Esophagus muscularis mucosa (tissue), 4 donors: ENCODE data around the gene PKMYT1. TPM values are rescaled to one million over a fixed set of nuclear protein-coding genes. Genes with fewer than 3 reads are reported as not detected.

ENCODE experiments used
- DNase-seq: peaks from one replicate; pipeline ENCODE4 v3.0.0-alpha.2; 2017; ENCODE audit errors: extremely low spot score
- H3K27ac ChIP-seq, 4 donors: fragments of 200-600 bp; sonication (generic); replicated peaks in 1 of 4; 1 replicate in 3 of 4; 2 replicates in 1 of 4; pipeline ENCODE4 v1.5.1; 2016 to 2019; ENCODE audit warnings: mild to moderate bottlenecking in 1 of 4
- H3K27me3 ChIP-seq, 4 donors: fragments of 200-600 bp; sonication (generic); one replicate each; pipeline versions ENCODE4 v1.5.1 to v1.6.0; 2016 to 2019
- H3K36me3 ChIP-seq, 4 donors: fragments of 200-600 bp; sonication (generic); one replicate each; pipeline ENCODE4 v1.5.1; 2016 to 2019
- H3K4me1 ChIP-seq, 4 donors: fragments of 200-600 bp; sonication (generic); one replicate each; pipeline ENCODE4 v1.5.1; 2016 to 2019
- H3K4me3 ChIP-seq, 4 donors: fragments of 200-600 bp; sonication (generic); 1 replicate in 2 of 4; 2 replicates in 2 of 4; pipeline ENCODE4 v1.5.1; 2016 to 2019; ENCODE audit warnings: mild to moderate bottlenecking in 4 of 4, moderate library complexity in 1 of 4
- H3K9me3 ChIP-seq, 4 donors: fragments of 200-600 bp; sonication (generic); 1 replicate in 3 of 4; 2 replicates in 1 of 4; pipeline ENCODE4 v1.5.1; 2016 to 2019
- EP300 ChIP-seq: sonication (generic); formaldehyde crosslinking; IDR thresholded peaks from one replicate; pipeline ENCODE4 v1.6.1; 2017; ENCODE audit warnings: antibody characterized with exemption
- POLR2A ChIP-seq: fragments of 450-650 bp; IDR thresholded peaks from one replicate; pipeline ENCODE4 v1.6.1; 2017; ENCODE audit warnings: antibody characterized with exemption, moderate library complexity, mild to moderate bottlenecking, low read depth
- POLR2AphosphoS5 ChIP-seq, 2 donors: sonication (generic); formaldehyde crosslinking; IDR thresholded peaks; one replicate each; pipeline ENCODE4 v1.6.1; 2017; ENCODE audit warnings: antibody characterized with exemption in 2 of 2
- WGBS: methylation state at CpG from one replicate; pipeline ENCODE4 v1.1.5; 2018; 5-methylcytosine and 5-hydroxymethylcytosine counted together
- intact Hi-C: fragments of 100-400 bp; cut with DNase I; formaldehyde crosslinking; loops from one replicate; pipeline ENCODE4 v1.15.1; 2023
- total RNA-seq, 4 donors: library from RNA; depleted of rRNA; stranded (reverse); fragments of >200 nt; gene quantifications; one replicate each; pipeline versions ENCODE4 v1.1.0 to v1.2.1, GENCODE V29; 2016
- TF ChIP-seq, protein P1 (sequence below), 3 experiments: fragments of 200-600 bp in 2 of 3; fragments of 450-650 bp in 1 of 3; sonication (generic) in 2 of 3; IDR thresholded peaks; one replicate each; pipeline ENCODE4 v1.5.1; 2017 to 2019; ENCODE audit warnings: antibody characterized with exemption in 3 of 3, mild to moderate bottlenecking in 2 of 3, moderate library complexity in 1 of 3

PKMYT1 gene
- total RNA-seq, 4 donors from 2014 or later: 0.57 to 2.5 TPM; not detected in 2

DNA sequence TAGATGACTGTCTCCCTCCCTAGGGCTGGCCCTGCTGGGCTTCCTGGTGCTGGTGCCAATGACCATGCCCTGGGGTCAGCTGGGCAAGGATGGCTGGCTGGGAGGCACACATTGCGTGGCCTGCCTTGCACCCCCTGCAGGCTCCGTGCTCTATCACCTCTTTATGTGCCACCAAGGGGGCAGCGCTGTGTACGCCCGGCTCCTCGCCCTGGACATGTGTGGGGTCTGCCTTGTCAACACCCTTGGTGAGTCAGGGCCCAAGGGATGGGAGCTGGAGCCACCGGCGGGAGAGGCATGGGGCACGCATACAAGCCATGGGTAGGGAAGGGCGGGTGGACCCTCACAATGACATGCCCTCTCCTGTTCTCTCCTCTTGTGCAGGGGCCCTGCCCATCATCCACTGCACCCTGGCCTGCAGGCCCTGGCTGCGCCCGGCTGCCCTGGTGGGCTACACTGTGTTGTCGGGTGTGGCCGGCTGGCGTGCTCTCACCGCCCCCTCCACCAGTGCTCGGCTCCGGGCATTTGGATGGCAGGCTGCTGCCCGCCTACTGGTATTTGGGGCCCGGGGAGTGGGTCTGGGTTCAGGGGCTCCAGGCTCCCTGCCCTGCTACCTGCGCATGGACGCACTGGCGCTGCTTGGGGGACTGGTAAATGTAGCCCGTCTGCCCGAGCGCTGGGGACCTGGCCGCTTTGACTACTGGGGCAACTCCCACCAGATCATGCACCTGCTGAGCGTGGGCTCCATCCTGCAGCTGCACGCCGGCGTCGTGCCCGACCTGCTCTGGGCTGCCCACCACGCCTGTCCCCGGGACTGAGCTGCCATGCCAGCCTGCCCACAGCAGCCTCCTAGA, 8.9 kb downstream of the PKMYT1 start:
- TF ChIP-seq POLR2AphosphoS5 (IDR thresholded peaks at IDR 0.05): no peak
- no peak for TF ChIP-seq POLR2A
- TF ChIP-seq EP300: no peak
- TF ChIP-seq, protein P1, sequence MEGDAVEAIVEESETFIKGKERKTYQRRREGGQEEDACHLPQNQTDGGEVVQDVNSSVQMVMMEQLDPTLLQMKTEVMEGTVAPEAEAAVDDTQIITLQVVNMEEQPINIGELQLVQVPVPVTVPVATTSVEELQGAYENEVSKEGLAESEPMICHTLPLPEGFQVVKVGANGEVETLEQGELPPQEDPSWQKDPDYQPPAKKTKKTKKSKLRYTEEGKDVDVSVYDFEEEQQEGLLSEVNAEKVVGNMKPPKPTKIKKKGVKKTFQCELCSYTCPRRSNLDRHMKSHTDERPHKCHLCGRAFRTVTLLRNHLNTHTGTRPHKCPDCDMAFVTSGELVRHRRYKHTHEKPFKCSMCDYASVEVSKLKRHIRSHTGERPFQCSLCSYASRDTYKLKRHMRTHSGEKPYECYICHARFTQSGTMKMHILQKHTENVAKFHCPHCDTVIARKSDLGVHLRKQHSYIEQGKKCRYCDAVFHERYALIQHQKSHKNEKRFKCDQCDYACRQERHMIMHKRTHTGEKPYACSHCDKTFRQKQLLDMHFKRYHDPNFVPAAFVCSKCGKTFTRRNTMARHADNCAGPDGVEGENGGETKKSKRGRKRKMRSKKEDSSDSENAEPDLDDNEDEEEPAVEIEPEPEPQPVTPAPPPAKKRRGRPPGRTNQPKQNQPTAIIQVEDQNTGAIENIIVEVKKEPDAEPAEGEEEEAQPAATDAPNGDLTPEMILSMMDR (IDR thresholded peaks at IDR 0.05): no peak
- H3K27me3 ChIP-seq: peaks cover 10 to 41% (median 19%) of the 10 kb centered on the region in 4 donors
- H3K9me3 ChIP-seq: no peaks in the 10 kb centered on the region
- no peaks in the 10 kb centered on the region for H3K36me3 ChIP-seq
- H3K4me3 ChIP-seq: no peak overlapping the region
- peaks cover 29 to 42% (median 41%) of the 10 kb centered on the region in 4 donors for H3K4me1 ChIP-seq
- no peak overlapping the region for H3K27ac ChIP-seq
- no peak for DNase-seq
- intact Hi-C loops: no loop called here
- 92% methylated on average over 10 of the region's 35 CpGs for WGBS

DNA sequence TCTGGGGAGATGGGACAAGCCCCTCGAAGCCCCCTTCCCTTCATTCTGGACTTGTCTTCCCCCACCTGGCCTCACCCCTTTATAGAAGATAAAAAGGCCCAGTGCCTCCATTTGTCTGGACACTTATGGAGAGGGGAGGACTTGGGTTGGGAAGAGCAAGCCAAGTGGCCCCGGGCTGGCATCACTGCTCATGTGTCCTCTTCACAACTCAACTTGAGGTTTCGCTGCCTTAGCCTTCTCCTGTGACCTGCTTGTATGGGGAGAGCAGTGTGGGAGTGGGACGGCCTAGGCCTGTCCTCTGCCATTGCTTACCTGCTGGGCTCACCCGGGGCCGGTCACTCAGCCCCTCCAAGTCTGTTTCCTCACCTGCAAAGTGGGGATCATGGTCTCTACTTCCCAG, 9.7 kb downstream of the PKMYT1 start:
- intact Hi-C loops: no loop called here
- Histone ChIP-seq H3K4me3 (peak overlapping the region; percentile 72 to 85 (median 78)), H3K27ac (peak overlapping the region in 1 of 4 donors; percentile 38), H3K27me3 (peaks cover 10 to 47% (median 27%) of the 10 kb centered on the region in 4 donors), H3K9me3 (no peaks in the 10 kb centered on the region), H3K36me3 (no peaks in the 10 kb centered on the region), H3K4me1 (peaks cover 29 to 48% (median 43%) of the 10 kb centered on the region in 4 donors)
- TF ChIP-seq EP300 (no peak), POLR2AphosphoS5 (IDR thresholded peaks at IDR 0.05) (no peak), POLR2A (no peak)
- TF ChIP-seq, protein P1 (IDR thresholded peaks at IDR 0.05): no peak
- no peak for DNase-seq
- 85% methylated on average over 3 of the region's 6 CpGs for WGBS

DNA sequence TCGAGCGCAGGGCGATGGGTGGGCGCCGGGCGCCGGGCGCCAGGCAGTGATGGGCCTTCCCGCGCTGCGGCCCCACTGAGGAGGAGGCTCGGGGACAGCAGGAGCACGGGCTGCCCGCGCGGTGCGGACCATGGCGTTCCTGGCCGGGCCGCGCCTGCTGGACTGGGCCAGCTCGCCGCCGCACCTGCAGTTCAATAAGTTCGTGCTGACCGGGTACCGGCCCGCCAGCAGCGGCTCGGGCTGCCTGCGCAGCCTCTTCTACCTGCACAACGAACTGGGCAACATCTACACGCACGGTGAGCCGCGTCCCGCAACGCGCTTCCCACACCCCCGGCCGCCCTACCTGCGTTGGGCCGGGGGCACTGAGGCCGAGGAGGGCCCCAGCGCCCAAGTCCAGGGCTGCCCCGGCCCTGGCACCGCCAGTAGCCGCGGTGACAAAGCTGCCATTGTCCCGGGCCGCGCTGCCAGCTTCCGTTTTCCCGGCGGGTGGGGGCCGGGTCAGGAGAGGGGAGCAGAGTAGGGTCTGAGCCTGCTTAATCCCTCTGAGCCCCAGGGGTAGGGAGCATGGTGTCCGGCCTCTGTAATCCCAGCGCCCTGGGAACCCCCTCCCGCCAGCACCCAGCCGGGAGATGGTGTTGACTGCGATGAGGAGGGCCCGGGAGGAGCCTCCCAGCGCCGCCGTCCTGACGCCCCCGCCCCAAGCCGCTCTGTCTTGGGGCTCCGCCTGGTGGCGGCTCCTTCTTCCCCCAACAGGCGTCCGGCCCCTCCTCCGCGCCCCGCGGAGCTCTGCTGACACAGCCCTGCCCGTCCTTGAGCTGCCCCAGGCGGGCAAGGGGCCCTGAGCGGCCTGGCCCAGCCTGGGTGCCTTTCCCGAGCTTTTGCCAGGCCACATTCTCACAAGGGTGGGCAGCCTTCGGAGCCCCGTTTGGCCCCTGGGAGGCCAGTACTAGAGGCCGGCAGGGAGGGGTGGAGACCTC, 10.4 kb downstream of the PKMYT1 start:
- Histone ChIP-seq H3K27me3 (peaks cover 11 to 51% (median 35%) of the 10 kb centered on the region in 4 donors), H3K36me3 (no peaks in the 10 kb centered on the region), H3K27ac (peak overlapping the region in 3 of 4 donors; percentile 38 to 69 (median 66)), H3K9me3 (no peaks in the 10 kb centered on the region), H3K4me3 (peak overlapping the region; percentile 72 to 85 (median 78)), H3K4me1 (peaks cover 34 to 54% (median 49%) of the 10 kb centered on the region in 4 donors)
- DNase-seq: no peak
- intact Hi-C loops: no loop called here
- under 1% methylated on average over 43 of the region's 83 CpGs for WGBS
- no peak for TF ChIP-seq POLR2A
- TF ChIP-seq, protein P1 (IDR thresholded peaks at IDR 0.05): peak in 2 of 3 experiments; percentile 19 to 33
- TF ChIP-seq EP300: no peak
- no peak for TF ChIP-seq POLR2AphosphoS5 (IDR thresholded peaks at IDR 0.05)

DNA sequence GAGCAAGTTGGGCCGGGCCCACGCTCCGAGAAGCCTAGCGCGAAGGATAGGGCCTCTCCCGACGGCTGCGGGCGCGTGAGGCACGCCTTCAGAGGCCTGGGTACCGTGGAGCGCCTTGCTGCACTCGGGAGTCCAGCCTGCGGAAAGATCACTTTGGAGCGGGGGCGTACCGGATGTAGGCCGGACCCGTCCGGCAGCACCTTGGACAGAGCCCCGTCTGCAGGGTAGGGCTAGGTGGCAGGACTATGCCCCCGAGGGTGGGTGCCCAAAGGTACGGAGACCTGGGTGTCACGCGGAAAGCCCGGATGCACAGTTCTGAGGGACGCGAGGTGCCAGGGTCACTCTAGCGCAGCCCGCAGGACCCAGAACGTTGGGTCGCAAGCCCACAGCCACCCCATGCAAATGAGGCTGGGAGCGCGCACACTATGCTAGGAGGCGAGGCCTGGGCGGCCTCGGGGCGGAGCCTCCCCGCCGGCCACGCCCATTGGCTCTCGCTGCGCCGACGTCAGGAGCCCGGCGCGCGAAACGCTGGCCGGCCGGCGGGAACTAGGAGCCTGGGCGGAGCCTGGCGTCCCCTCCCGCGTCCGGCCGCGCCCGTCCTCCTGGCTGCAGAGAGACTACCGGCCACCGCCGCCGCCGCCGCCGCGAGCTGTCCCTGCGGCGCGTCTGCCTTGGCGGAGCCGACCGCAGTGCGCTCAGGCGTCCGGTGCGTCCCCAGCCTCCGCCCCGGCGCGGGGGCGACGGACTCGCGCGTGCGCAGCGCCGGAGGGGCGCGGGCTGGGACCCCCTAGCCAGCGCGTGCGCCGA, 11.3 kb downstream of the PKMYT1 start, which contains the start of gene PAQR4:
Gene PAQR4 (plus strand): TSS at position 611 of the 807 bp plus-strand sequence. CDS start 327 bp downstream, outside the sequence.
- H3K36me3 ChIP-seq: no peaks in the 10 kb centered on the region
- intact Hi-C loops: no loop called here
- no peaks in the 10 kb centered on the region for H3K9me3 ChIP-seq
- peak within 1 kb of the TSS; percentile 72 to 85 (median 78) for H3K4me3 ChIP-seq
- H3K27me3 ChIP-seq: peaks cover 17 to 52% (median 43%) of the 10 kb centered on the region in 4 donors
- peaks cover 43 to 63% (median 58%) of the 10 kb centered on the region in 4 donors for H3K4me1 ChIP-seq
- peak; percentile 94 for DNase-seq
- TF ChIP-seq POLR2AphosphoS5 (IDR thresholded peaks at IDR 0.05) (peak in 1 of 2 donors; percentile 30), EP300 (no peak)
- 1% methylated on average over 16 of the region's 98 CpGs for WGBS
- H3K27ac ChIP-seq: peak within 1 kb of the TSS in 3 of 4 donors; percentile 38 to 69 (median 66)
